ENCODE measurements around the gene A4GALT. TPM values are rescaled to one million over a fixed set of nuclear protein-coding genes. Genes with fewer than 3 reads are reported as not detected.

A4GALT gene
- total and polyA plus RNA-seq, 4 donors, result 8.6 to 29.3 (median 24.3) TPM

DNA sequence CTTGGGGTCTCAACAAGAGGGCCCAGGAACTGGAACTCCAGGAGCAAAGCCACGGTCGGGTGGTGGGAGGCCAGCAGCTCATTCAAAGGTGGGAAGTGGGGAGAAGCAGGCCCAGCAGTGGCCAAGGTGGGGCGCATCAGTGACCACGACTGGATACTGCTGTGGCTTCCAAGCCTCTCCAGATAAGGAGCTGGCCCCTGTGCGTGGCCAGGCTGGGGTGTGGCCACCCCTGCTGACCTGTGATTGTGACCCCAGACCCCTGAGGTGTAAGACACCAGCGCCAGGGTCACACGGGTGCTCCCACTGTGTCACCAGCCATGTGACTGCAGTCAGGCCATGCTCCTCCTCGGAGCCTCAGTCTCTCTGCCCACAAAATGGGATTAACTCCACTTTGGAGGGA is 20.3 kb downstream of the A4GALT start:
- no peak overlapping the region for H3K9ac ChIP-seq (ENCODE audit: insufficient read depth in 1 of 2, low read length in 2 of 2)
- H3K4me1 ChIP-seq (ENCODE audit: control insufficient read depth in 5 of 5, insufficient read depth in 5 of 5, low read length in 5 of 5), result peaks cover 0 to 27% (median 0%) of the 10 kb centered on the region in 5 donors
- H3K36me3 ChIP-seq (ENCODE audit: control insufficient read depth in 4 of 4, insufficient read depth in 4 of 4, low read length in 4 of 4), result no peaks in the 10 kb centered on the region
- no peaks in the 10 kb centered on the region for H3K9me3 ChIP-seq (ENCODE audit: control insufficient read depth in 4 of 4, insufficient read depth in 3 of 4, low read length in 3 of 4)
- no peaks in the 10 kb centered on the region for H3K27me3 ChIP-seq (ENCODE audit: control insufficient read depth in 3 of 3, insufficient read depth in 3 of 3, low read length in 2 of 3)
- H3K27ac ChIP-seq (ENCODE audit: low read depth in 1 of 2, low read length in 1 of 2), result peak overlapping the region in 1 of 2 donors; percentile 84
- TF ChIP-seq, protein P1, sequence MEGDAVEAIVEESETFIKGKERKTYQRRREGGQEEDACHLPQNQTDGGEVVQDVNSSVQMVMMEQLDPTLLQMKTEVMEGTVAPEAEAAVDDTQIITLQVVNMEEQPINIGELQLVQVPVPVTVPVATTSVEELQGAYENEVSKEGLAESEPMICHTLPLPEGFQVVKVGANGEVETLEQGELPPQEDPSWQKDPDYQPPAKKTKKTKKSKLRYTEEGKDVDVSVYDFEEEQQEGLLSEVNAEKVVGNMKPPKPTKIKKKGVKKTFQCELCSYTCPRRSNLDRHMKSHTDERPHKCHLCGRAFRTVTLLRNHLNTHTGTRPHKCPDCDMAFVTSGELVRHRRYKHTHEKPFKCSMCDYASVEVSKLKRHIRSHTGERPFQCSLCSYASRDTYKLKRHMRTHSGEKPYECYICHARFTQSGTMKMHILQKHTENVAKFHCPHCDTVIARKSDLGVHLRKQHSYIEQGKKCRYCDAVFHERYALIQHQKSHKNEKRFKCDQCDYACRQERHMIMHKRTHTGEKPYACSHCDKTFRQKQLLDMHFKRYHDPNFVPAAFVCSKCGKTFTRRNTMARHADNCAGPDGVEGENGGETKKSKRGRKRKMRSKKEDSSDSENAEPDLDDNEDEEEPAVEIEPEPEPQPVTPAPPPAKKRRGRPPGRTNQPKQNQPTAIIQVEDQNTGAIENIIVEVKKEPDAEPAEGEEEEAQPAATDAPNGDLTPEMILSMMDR (IDR thresholded peaks at IDR 0.05; ENCODE audit: control extremely low read depth, extremely low read depth), result no peak
- no peak for ATAC-seq (ENCODE audit: insufficient read depth, low FRiP score)
- H3K4me3 ChIP-seq, result no peak overlapping the region
- no peak for DNase-seq
- WGBS, 2 donors, result 89 to 94% methylated on average over 8 of the region's 8 CpGs

DNA sequence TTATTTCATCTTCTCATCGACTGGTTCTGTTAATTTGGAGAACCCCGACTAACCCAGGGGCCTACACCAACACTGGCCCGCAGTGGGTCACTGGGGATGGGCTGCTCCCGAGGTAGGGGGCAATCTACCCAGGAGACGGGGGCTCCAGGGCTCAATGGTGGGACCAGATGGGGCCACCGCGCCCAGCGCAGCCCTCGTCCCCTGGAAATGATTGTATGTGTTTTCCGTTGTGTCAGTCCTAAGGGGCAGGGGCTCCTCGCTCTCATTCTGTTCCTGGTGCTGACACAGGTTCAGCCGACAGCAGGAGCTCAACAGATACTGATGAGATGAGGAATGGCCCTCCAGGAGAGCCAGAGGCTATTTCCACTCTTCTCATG is 20.7 kb downstream of the A4GALT start:
- 86 to 87% methylated on average over 12 of the region's 12 CpGs for whole genome bisulfite sequencing, 2 donors
- H3K27ac ChIP-seq (ENCODE audit: low read depth in 1 of 2, low read length in 1 of 2), result peak overlapping the region in 1 of 2 donors; percentile 84
- no peak for DNase-seq

DNA sequence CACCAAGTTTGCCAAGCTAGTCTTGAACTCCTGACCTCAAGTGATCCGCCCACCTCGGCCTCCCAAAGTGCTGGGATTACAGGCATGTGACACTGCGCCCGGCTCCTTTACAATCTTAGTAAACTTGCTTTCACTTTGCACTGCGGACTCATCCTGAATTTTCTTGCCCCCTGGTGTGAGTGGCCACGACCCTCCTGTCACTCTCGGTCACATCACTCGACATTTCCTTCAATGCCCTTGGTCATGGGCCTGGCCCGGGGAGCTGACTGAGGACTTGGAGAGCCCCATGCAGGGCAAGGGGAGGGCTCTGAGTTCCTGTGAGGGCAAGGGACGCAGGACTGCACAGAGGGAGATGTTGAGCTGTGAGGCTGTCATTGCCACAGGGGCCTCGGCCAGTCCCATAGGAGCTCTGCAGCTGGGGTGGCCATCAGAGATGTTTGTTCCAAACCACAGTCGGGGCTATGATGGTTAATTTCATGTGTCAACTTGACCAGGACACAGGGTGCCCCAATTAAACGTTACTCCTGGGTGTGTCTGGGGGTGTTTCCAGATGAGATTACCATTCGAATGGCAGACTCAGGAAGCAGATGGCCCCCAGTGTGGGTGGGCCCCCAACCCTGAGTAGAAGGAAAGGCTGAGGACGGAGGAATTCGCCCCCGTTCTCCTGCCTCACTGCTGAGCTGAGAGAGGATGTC is 21.2 kb downstream of the A4GALT start:
- DNase-seq (no peak), ATAC-seq (ENCODE audit: insufficient read depth, low FRiP score) (no peak)
- Histone ChIP-seq H3K4me3 (no peak overlapping the region), H3K4me1 (ENCODE audit: control insufficient read depth in 5 of 5, insufficient read depth in 5 of 5, low read length in 5 of 5) (peaks cover 0 to 28% (median 0%) of the 10 kb centered on the region in 5 donors), H3K9me3 (ENCODE audit: control insufficient read depth in 4 of 4, insufficient read depth in 3 of 4, low read length in 3 of 4) (no peaks in the 10 kb centered on the region), H3K27me3 (ENCODE audit: control insufficient read depth in 3 of 3, insufficient read depth in 3 of 3, low read length in 2 of 3) (no peaks in the 10 kb centered on the region), H3K9ac (ENCODE audit: insufficient read depth in 1 of 2, low read length in 2 of 2) (no peak overlapping the region), H3K27ac (ENCODE audit: low read depth in 1 of 2, low read length in 1 of 2) (peak overlapping the region; percentile 61 to 84), H3K36me3 (ENCODE audit: control insufficient read depth in 4 of 4, insufficient read depth in 4 of 4, low read length in 4 of 4) (peaks cover 0 to 2% (median 0%) of the 10 kb centered on the region in 4 donors)
- WGBS, 2 donors, result 68 to 79% methylated on average over 17 of the region's 17 CpGs
- TF ChIP-seq, protein P1 (IDR thresholded peaks at IDR 0.05; ENCODE audit: control extremely low read depth, extremely low read depth), result no peak

More for the DNA sequence above, 20.7 kb downstream of the A4GALT start:
- Histone ChIP-seq H3K4me3 (no peak overlapping the region), H3K27me3 (ENCODE audit: control insufficient read depth in 3 of 3, insufficient read depth in 3 of 3, low read length in 2 of 3) (no peaks in the 10 kb centered on the region), H3K4me1 (ENCODE audit: control insufficient read depth in 5 of 5, insufficient read depth in 5 of 5, low read length in 5 of 5) (peaks cover 0 to 28% (median 0%) of the 10 kb centered on the region in 5 donors), H3K9me3 (ENCODE audit: control insufficient read depth in 4 of 4, insufficient read depth in 3 of 4, low read length in 3 of 4) (no peaks in the 10 kb centered on the region), H3K36me3 (ENCODE audit: control insufficient read depth in 4 of 4, insufficient read depth in 4 of 4, low read length in 4 of 4) (no peaks in the 10 kb centered on the region), H3K9ac (ENCODE audit: insufficient read depth in 1 of 2, low read length in 2 of 2) (no peak overlapping the region)
- TF ChIP-seq, protein P1 (IDR thresholded peaks at IDR 0.05; ENCODE audit: control extremely low read depth, extremely low read depth), result no peak
- ATAC-seq (ENCODE audit: insufficient read depth, low FRiP score), result no peak
